ENCODE measurements around the gene SUPV3L1. TPM values are rescaled to one million over a fixed set of nuclear protein-coding genes. Genes with fewer than 3 reads are reported as not detected.

The SUPV3L1 gene
- total and polyA plus RNA-seq, 2 of the 8 experiments (the other 6 are each of a cell fraction or from before 2014, with no cell fraction given), result 34.6 to 45.6 TPM

DNA sequence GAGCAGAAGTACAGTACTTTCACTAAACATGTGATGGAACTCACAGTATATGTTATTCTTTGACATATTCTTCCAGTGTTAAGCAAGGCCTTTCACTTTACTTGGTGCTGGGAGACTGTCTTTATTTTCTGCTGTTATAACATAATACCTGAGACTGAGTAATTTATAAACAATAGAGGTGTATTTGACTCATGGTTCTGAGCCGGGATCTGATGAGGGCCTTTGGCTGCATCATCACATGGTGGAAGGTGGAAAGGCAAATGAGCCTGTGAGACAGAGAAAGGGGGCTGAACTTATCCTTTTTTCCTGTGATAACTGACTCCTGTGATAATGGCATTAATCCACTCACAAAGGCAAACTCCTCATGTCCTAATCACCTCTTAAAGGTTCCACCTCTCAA, 1.4 kb downstream of the SUPV3L1 start:
- Histone ChIP-seq H4K91ac (replicated peaks; ENCODE audit: insufficient read length, low read length) (no peak overlapping the region), H2BK5ac (ENCODE audit: low read depth, low read length) (no peak overlapping the region), H3K23me2 (ENCODE audit: low read depth, low read length) (peaks cover 7% of the 10 kb centered on the region), H3K56ac (replicated peaks; ENCODE audit: insufficient read length, low read depth, low read length) (no peak overlapping the region), H2BK15ac (ENCODE audit: low read length) (no peak overlapping the region), H3K9me3 (ENCODE audit: insufficient read depth in 2 of 2, low read depth in 1 of 2, low read length in 1 of 2) (no peaks in the 10 kb centered on the region), H2AK5ac (ENCODE audit: low read depth, low read length) (no peak overlapping the region), H2BK120ac (replicated peaks; ENCODE audit: low read depth, low read length) (no peak overlapping the region), H3K79me2 (ENCODE audit: control insufficient read depth in 1 of 2, insufficient read depth in 2 of 2, low read length in 2 of 2) (peaks cover 21 to 55% of the 10 kb centered on the region in 2 experiments), H3K9ac (replicated peaks in 1 of 4; ENCODE audit: extremely low read depth in 1 of 4, low read depth in 3 of 4, low read length in 3 of 4) (no peak overlapping the region; a peak in 2 of 7 replicates), H3K36me3 (ENCODE audit: control insufficient read depth in 2 of 4, insufficient read depth in 4 of 4, low read length in 3 of 4) (peaks cover 2 to 10% (median 4%) of the 10 kb centered on the region in 4 experiments; a peak in 5 of 8 replicates), H2AFZ (ENCODE audit: low read length) (no peak overlapping the region), H2BK12ac (ENCODE audit: low read depth, low read length) (no peak overlapping the region), H3K4me1 (replicated peaks in 1 of 4; ENCODE audit: control insufficient read depth in 3 of 4, insufficient read depth in 4 of 4, low read length in 3 of 4) (peaks cover 0 to 10% (median 2%) of the 10 kb centered on the region in 4 experiments; a peak in 5 of 7 replicates), H3K4ac (replicated peaks; ENCODE audit: insufficient read length, low read depth, low read length) (no peak overlapping the region), H3K27ac (ENCODE audit: low read depth, low read length) (no peak overlapping the region), H3K23ac (ENCODE audit: insufficient read length) (no peak overlapping the region), H4K8ac (ENCODE audit: extremely low read depth, insufficient read depth, low read length) (no peak overlapping the region), H3K27me3 (replicated peaks in 1 of 4; ENCODE audit: control insufficient read depth in 3 of 4, extremely low read depth in 1 of 4, insufficient read depth in 3 of 4, low read length in 3 of 4) (no peaks in the 10 kb centered on the region), H3K4me2 (ENCODE audit: insufficient read depth in 1 of 2, low read depth in 2 of 2, low read length in 2 of 2) (peak overlapping the region; percentile 53 to 84; a peak in 3 of 4 replicates), H2BK20ac (ENCODE audit: low read length) (no peak overlapping the region), H4K5ac (ENCODE audit: insufficient read length, low read depth, low read length) (no peak overlapping the region), H3K4me3 (ENCODE audit: extremely low read depth in 1 of 4, insufficient read depth in 2 of 4, low read depth in 3 of 4, low read length in 4 of 4) (peak overlapping the region; percentile 12 to 99 (median 90); a peak in 6 of 8 replicates), H4K20me1 (replicated peaks in 1 of 2; ENCODE audit: control insufficient read depth in 1 of 2, insufficient read depth in 2 of 2, low read length in 2 of 2) (peaks cover 4 to 11% of the 10 kb centered on the region in 2 experiments), H3K18ac (ENCODE audit: extremely low read depth, low read length) (no peak overlapping the region), H3K79me1 (ENCODE audit: low read depth, low read length) (no peaks in the 10 kb centered on the region; the same call in none of the 2 replicates), H3K14ac (ENCODE audit: insufficient read length) (no peak overlapping the region)
- FAIRE-seq (no peak), DNase-seq (ENCODE audit: low read depth in 1 of 2, low spot score in 2 of 2) (no peak)
- ChIA-PET CTCF (ENCODE audit: partially characterized antibody) (no interaction called here), POLR2A (ENCODE audit: partially characterized antibody) (no interaction called here)
- TF ChIP-seq FOSL1 (IDR thresholded peaks at IDR 0.05; ENCODE audit: insufficient read depth, low read depth, low read length), result no peak
- no peak for TF ChIP-seq SIX5 (IDR thresholded peaks at IDR 0.05; ENCODE audit: low read depth, low read length)
- no peak for TF ChIP-seq RBBP5 (IDR thresholded peaks at IDR 0.05; ENCODE audit: borderline replicate concordance, low read depth, low read length)
- TF ChIP-seq RXRA (IDR thresholded peaks at IDR 0.05; ENCODE audit: insufficient read depth, low read depth, low read length), result no peak
- TF ChIP-seq PHF8 (conservative IDR thresholded peaks at IDR 0.05; ENCODE audit: low read depth, low read length), result no peak
- TF ChIP-seq POLR2A (IDR thresholded peaks at IDR 0.05; ENCODE audit: control extremely low read depth in 1 of 2, low read depth in 2 of 2, low read length in 2 of 2), result no peak
- TF ChIP-seq YY1 (IDR thresholded peaks at IDR 0.05; ENCODE audit: low read depth, low read length), result no peak
- TF ChIP-seq RAD21 (IDR thresholded peaks at IDR 0.05 in 1 of 2, conservative IDR thresholded peaks at IDR 0.05 in 1 of 2; ENCODE audit: low read depth in 2 of 2, low read length in 2 of 2), result no peak
- TF ChIP-seq POU5F1 (IDR thresholded peaks at IDR 0.05; ENCODE audit: low read depth, low read length), result no peak
- no peak for TF ChIP-seq BRCA1 (IDR thresholded peaks at IDR 0.05; ENCODE audit: low read depth, low read length)
- 75% methylated on average over 1 of the region's 1 CpG; no CpG with 5 or more reads in 1 of the 2 experiments for WGBS, 2 experiments (ENCODE audit: extremely low coverage in 1 of 2, insufficient coverage in 1 of 2, insufficient read length in 1 of 2, insufficient replicate concordance in 2 of 2, low coverage in 1 of 2, low lambda C conversion rate in 2 of 2, missing lambda C conversion rate in 1 of 2)

All from H1 (cell line).